Dedifferentiated amniotic fluid mesenchymal stem cell (primary cell): ENCODE results near the gene RNF25.

Experiments used
- DNase-seq: peaks from one replicate; pipeline ENCODE4 v3.0.0-alpha.2; 2016; ENCODE audit errors: extremely low spot score

Gene RNF25

DNA sequence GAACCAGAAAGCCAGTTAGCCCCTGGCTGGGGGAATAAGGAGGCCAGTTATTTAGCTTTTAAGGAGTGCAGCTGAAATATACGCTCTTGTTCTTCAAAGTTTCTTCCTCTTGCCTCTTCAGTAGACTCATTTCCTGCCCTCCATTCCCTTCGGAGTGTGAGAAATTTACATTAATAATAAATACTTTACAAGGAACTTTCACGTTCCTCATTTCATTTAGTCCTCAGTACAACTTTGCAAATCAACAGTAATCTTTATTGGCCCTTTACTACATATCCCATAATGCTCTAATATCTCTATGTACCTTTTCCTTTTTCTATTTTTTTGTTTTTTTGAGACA, 48.5 kb downstream of the RNF25 start:
- DNase-seq, result no peak

DNA sequence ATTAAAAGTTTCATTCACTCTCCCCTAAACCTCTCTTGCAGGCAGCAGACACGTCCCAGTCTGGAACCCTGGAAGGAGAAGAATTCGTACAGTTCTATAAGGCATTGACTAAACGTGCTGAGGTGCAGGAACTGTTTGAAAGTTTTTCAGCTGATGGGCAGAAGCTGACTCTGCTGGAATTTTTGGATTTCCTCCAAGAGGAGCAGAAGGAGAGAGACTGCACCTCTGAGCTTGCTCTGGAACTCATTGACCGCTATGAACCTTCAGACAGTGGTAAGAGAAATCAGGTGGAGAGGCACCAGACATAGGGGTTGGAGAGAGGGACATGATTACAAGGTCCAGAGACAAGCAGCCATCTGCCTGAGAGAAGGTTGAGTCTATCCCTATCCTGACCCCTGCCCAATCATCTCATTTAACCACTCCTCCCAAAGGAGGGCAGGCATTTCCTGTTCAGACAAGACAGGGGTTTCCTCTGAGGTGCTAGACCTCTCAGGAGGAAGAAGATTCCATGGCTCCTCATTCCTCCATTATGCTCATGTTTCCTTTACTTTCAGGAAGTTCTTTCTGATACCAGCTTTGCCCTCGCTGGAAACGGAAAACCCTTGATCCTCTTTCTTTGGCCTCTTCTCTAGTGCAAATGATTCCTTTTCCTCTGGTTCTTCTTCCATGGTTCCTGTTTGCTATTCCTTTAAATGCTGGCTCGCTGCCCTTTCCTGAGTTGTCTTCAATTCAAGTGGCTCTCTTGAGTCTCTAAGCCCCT, 49.0 kb downstream of the RNF25 start:
- no peak for DNase-seq

DNA sequence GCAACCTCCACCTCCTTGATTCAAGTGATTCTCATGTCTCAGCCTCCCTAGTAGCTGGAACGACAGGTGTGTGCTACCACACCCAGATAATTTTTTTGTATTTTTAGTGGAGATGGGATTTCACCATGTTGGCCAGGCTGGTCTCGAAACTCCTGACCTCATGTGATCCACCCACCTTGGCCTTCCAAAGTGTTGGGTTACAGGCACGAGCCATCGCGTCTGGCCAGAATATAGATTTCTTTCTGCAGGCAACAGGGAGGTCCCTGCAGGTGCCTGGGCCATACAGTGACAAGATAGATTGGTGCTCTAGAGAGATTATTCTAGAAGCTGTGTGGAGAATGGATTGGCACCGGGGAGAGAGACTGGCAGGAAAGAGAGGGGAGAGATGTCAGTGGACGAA, 50.8 kb downstream of the RNF25 start:
- DNase-seq, result no peak

GRCh38 chr2:218618102-218618860, 53.5 kb downstream of the RNF25 start:
- DNase-seq, result no peak

DNA sequence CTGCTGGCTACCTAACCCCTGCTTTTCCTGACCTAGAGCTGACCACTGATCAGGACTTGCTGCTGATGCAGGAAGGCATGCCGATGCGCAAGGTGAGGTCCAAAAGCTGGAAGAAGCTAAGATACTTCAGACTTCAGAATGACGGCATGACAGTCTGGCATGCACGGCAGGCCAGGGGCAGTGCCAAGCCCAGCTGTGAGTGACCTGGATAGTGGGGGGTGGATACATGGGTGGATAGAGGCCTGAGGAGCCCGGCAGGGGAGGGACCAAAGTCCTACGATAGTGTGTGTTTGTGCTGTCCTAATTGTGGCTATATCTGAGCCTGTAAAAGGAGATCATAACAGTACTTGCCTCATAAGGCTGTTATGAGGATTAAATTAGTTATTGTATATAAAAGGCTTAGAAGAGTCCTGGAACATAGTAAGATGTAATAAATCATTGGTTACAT, 55.9 kb downstream of the RNF25 start:
- DNase-seq, result no peak
